GM13977 (cell line): ENCODE measurements around the gene TEKTIP1.
A peak's percentile ranks its signal among the peaks of the same experiment; 100 is the strongest.

Source experiments
- DNase-seq: peaks from one replicate; pipeline ENCODE4 v3.0.0; 2012; ENCODE audit warnings: low spot score
- in situ Hi-C: fragments of 300-500 bp; cut with MboI; formaldehyde crosslinking; loops from one replicate; pipeline ENCODE4 v1.12.0; 2022; ENCODE audit warnings: low sequenced_read_pairs, low pct_unique_long_range_greater_than_20kb, mixed read lengths, inconsistent platforms; ENCODE audit not compliant: unreplicated experiment
- TF ChIP-seq, protein P1 (sequence below): IDR thresholded peaks from 2 replicates; pipeline ENCODE4 v1.5.1; 2012; ENCODE audit warnings: mild to moderate bottlenecking, control low read depth; ENCODE audit not compliant: insufficient read depth; ENCODE audit errors: extremely low read depth, missing control alignments

TEKTIP1 gene

DNA sequence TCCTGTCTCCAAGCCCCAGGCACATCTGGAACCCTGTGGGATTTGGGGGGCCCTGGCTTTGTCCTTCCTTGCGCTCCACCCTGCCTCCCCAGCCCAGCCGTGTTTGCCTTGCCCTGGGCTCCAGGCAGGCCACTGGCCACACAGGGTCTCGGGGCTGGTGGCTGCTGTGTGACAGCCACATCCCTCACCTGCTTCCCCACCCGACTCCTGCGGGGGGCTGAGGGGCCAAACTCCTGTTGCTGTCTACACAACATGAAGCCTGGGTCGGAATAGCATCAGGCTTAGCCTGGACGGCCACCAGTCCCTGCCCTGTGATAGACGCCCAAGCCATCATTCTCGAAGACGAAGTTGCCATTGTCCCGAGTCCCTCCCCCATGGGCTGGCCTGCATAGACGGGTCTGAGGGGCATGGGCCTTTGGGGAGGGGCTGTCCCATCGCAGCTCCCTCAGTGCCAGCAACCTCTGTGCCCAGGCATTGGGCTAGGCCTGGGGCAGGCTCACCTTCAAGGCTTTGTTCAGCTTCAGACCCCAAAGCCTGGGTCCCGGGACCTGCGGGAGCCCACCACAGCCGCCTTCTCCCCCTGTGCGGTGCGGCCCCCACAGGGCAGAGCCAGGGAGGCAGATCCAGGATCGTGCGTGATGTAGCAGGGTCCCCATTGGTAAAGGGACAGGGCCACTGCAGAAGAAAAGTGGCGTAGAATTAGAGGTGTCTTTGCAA, 15.5 kb upstream of the TEKTIP1 start:
- TF ChIP-seq, protein P1, sequence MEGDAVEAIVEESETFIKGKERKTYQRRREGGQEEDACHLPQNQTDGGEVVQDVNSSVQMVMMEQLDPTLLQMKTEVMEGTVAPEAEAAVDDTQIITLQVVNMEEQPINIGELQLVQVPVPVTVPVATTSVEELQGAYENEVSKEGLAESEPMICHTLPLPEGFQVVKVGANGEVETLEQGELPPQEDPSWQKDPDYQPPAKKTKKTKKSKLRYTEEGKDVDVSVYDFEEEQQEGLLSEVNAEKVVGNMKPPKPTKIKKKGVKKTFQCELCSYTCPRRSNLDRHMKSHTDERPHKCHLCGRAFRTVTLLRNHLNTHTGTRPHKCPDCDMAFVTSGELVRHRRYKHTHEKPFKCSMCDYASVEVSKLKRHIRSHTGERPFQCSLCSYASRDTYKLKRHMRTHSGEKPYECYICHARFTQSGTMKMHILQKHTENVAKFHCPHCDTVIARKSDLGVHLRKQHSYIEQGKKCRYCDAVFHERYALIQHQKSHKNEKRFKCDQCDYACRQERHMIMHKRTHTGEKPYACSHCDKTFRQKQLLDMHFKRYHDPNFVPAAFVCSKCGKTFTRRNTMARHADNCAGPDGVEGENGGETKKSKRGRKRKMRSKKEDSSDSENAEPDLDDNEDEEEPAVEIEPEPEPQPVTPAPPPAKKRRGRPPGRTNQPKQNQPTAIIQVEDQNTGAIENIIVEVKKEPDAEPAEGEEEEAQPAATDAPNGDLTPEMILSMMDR: no peak
- DNase-seq: no peak

DNA sequence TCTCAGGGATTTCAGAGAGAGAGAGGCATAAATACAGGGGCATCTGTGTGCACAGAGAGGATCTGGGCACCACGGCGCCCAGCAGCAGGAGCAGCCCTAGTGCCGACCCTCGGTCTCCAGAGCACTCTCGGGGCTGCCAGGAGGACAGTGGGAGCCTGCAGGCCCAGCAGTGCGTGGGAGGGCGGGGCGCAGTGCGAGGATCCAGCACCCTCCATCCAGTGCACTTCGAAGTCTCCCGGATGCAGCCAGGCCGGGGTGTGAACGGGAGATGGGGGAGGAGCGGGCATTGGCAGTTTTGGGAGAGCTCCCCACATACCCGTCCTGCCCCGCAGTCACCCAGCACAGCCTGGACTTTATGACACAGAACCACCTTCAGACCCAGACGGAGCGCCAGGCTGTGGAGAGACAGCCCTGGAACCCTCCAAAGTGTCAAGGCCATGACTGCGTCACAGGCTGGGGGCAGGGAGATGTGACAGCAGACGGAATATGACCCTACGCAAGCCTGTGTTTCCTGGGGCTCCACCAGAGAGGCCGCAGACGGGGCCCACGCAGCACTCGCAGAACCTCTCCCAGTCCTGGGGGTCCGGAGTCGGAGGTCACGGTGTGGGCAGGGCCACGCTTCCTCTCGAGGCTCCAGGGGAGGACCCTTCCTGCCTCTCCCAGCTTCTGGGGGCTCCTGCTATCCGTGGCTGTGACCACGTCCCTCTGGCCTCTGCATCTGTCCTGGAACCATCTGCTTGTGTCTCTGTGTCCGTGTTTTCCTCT, 14.7 kb upstream of the TEKTIP1 start:
- TF ChIP-seq, protein P1: no peak
- no peak for DNase-seq
- in situ Hi-C loops: no loop called here

More for the DNA sequence above, 15.5 kb upstream of the TEKTIP1 start:
- in situ Hi-C loops: no loop called here

DNA sequence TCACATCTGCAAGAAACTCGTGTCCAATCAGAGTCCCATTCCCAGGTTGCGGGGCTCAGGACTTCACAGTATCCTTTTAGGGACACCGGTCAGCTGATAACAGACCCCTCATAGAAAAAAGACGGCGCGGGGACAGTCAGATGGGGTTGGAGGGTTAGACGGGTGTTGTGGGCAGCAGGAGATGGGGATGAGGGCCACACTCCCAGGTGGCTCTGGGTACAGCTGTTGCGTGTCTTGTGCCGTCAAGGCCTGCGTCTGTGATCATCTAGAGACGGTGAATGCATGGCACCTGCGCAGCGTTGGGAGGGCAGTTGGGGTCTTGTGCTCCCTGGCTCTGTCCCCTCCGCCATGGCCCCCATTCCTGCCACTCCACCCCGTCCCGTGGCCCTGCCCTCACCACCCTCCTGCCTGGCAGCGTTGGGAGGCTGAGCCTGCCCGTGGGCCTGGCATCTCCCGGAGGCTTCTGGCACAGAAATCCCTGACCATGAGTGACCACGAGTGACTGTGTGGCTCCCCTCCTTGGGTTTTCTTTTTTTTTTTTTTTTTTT, 14.0 kb upstream of the TEKTIP1 start:
- TF ChIP-seq, protein P1: no peak
- in situ Hi-C loops: no loop called here
- DNase-seq: no peak

DNA sequence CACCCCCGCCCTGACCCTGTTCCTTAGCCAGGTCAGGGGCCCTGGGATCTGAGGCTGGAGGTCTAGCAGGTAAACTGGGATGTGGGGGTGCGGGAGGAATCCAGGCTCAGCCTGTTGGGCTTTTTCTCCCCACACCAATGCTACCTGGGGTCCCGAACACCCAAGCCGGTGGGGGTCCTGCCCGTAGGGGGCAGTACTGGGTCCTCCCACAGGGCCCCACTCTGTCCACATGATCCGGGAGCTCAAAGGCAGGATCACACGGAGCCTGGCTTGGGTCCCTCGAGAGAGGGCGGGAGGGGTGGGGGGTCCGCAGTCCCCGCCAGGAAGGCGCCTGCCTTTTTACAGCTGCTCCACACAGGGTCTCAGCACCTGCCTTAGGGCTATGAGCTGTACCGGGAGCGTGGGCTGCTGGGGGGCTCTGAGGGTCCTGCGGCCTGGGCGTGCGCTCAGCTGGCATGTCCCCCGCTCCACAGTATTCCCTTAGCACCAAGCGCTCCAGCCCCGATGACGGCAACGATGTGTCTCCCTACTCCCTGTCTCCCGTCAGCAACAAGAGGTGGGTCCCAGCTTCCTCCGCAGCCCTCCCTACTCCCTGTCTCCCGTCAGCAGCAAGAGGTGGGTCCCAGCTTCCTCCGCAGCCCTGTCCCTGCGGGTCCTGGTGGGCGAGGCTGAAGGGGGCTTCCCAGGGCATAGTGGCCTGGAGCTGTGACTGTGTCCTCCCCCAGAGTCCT, 12.3 kb upstream of the TEKTIP1 start:
- in situ Hi-C loops: no loop called here
- no peak for DNase-seq
- TF ChIP-seq, protein P1: peak; percentile 22

DNA sequence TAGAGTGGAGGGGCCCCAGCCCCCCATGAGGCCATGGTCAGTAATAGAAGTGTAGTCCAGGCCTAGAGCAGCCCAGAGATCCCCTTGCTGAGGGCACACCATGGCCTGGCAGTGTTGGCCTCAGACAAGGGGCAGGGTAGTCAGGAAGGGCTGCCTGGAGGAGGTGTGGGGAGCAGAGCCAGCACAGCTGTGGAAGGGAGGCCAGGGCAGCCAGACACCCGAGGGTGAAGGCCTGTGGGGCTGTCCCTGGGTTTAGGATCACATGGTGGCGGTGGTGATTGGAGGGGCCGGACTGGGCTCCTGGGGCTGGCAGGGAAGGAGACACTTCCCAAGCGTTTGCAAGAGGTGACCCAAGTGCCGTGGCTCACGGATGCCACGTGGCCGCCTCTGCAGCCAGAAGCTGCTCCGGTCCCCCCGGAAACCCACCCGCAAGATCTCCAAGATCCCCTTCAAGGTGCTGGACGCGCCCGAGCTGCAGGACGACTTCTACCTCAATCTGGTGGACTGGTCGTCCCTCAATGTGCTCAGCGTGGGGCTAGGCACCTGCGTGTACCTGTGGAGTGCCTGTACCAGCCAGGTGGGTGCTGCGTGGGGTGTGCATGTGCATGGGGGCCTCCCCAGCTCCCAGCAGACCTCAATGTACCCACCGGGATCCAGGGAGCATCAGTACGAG, 11.6 kb upstream of the TEKTIP1 start:
- in situ Hi-C loops: no loop called here

DNA sequence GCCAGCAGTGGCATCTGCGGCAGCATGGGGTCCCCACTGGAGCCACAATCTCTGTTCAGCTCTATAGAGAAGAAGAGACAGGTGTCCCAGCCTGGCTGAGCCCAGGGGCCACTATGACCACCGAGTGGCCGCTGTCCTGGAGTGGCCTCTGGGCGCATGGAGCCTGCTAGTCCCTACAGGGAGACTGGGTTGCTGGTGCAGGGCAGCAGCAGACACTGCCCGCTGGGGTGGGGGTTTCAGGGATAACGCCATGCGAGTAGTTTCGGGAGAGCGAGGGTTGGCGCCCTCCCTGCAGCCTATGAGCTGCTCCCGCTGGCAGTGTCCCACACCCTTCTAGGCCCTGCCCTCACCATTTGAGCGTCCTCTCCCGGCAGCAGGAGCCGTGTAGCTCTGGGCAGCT, 10.9 kb upstream of the TEKTIP1 start:
- in situ Hi-C loops: no loop called here
- TF ChIP-seq, protein P1: no peak
- no peak for DNase-seq

More for the DNA sequence above, 11.6 kb upstream of the TEKTIP1 start:
- DNase-seq: no peak
- TF ChIP-seq, protein P1: no peak
